Measurements from ENCODE around the gene EIF2B5. TPM values are rescaled to one million over a fixed set of nuclear protein-coding genes. Genes with fewer than 3 reads are reported as not detected.

Gene EIF2B5
- total and polyA plus RNA-seq, 9 of the 15 experiments (the other 6 are each of a cell fraction or from before 2014, with no cell fraction given) = 19.1 to 92.4 (median 74.0) TPM

GRCh38 chr3:184135149-184135910 lies at the start of gene EIF2B5 (continued):
- peak; percentile 44; the same call in 1 of the 2 replicates for TF ChIP-seq MEF2A (IDR thresholded peaks at IDR 0.05; ENCODE audit: control insufficient read depth, low read depth, low read length)
- TF ChIP-seq HLTF (IDR thresholded peaks at IDR 0.05) = peak; percentile 43; the same call in 1 of the 2 replicates
- TF ChIP-seq ZNF830 (CRISPR knock-in tag; IDR thresholded peaks at IDR 0.05) = 0 out of 2 replicates have a peak, but pooled peaks have one; percentile 18
- TF ChIP-seq ESRRA (IDR thresholded peaks at IDR 0.05; ENCODE audit: borderline replicate concordance, low read depth) = peak; percentile 89
- no peak for TF ChIP-seq ZNF561 (CRISPR knock-in tag; conservative IDR thresholded peaks at IDR 0.05)
- TF ChIP-seq ZNF347 (CRISPR knock-in tag; IDR thresholded peaks at IDR 0.05; ENCODE audit: low read depth) = no peak
- TF ChIP-seq E2F6 (IDR thresholded peaks at IDR 0.05; ENCODE audit: borderline replicate concordance in 1 of 2, extremely low read depth in 1 of 2, insufficient read depth in 1 of 2, insufficient read length in 1 of 2, low read depth in 1 of 2, low read length in 1 of 2, poor library complexity in 1 of 2, severe bottlenecking in 1 of 2) = peak in 1 of 2 experiments; percentile 4
- TF ChIP-seq TRIM28 (IDR thresholded peaks at IDR 0.05) = no peak
- no peak; a peak in 1 of 6 replicates for TF ChIP-seq ZBTB11 (CRISPR knock-in tag; IDR thresholded peaks at IDR 0.05)
- no peak for TF ChIP-seq ZNF449 (CRISPR knock-in tag; IDR thresholded peaks at IDR 0.05)
- no peak for TF ChIP-seq ETS2 (tag; IDR thresholded peaks at IDR 0.05; ENCODE audit: borderline replicate concordance, poor library complexity, severe bottlenecking)
- TF ChIP-seq MAFG (tag; conservative IDR thresholded peaks at IDR 0.05) = no peak
- TF ChIP-seq ZNF384 (IDR thresholded peaks at IDR 0.05; ENCODE audit: low read depth, low read length) = no peak
- TF ChIP-seq ZNF639 (CRISPR knock-in tag; conservative IDR thresholded peaks at IDR 0.05 in 1 of 2, IDR thresholded peaks at IDR 0.05 in 1 of 2) = 0 out of 4 replicates have a peak, but pooled peaks of 1 of the 2 experiments have one; percentile 25
- no peak for TF ChIP-seq ZNF280A (IDR thresholded peaks at IDR 0.05; ENCODE audit: low read depth, partially characterized antibody)
- no peak for TF ChIP-seq ZNF668 (CRISPR knock-in tag; IDR thresholded peaks at IDR 0.05)
